Endodermal cell (in vitro differentiated cells): ENCODE measurements around the gene SLC22A31. TPM values are rescaled to one million over a fixed set of nuclear protein-coding genes. Genes with fewer than 3 reads are reported as not detected.

Source experiments
- DNase-seq: peaks from one replicate; pipeline ENCODE4 v3.0.0-alpha.2; 2017
- H3K27ac ChIP-seq: 2 replicates; pipeline ENCODE4 v1.5.1; 2013; ENCODE audit warnings: mild to moderate bottlenecking, low read depth, low read length, moderate library complexity
- H3K27me3 ChIP-seq: 2 replicates; pipeline ENCODE4 v1.6.1; 2013; ENCODE audit warnings: mild to moderate bottlenecking, low read length, moderate library complexity; ENCODE audit not compliant: insufficient read depth, control insufficient read depth, poor library complexity, severe bottlenecking
- H3K36me3 ChIP-seq: 2 replicates; pipeline ENCODE4 v1.7.0; 2013; ENCODE audit warnings: mild to moderate bottlenecking, low read length, moderate library complexity; ENCODE audit not compliant: control insufficient read depth, insufficient read depth
- H3K4me1 ChIP-seq: one replicate; pipeline ENCODE4 v1.7.0; 2013; ENCODE audit warnings: low read length; ENCODE audit not compliant: control insufficient read depth, insufficient read depth
- H3K4me3 ChIP-seq: 2 replicates; pipeline ENCODE4 v1.5.1; 2013; ENCODE audit warnings: mild to moderate bottlenecking, low read length, moderate library complexity
- H3K9ac ChIP-seq: 2 replicates; pipeline ENCODE4 v1.6.1; 2013; ENCODE audit warnings: mild to moderate bottlenecking, low read length, moderate library complexity; ENCODE audit not compliant: poor library complexity, severe bottlenecking; ENCODE audit errors: extremely low read depth
- H3K9me3 ChIP-seq: 2 replicates; pipeline ENCODE4 v1.6.1; 2013; ENCODE audit warnings: mild to moderate bottlenecking, low read length, moderate library complexity; ENCODE audit not compliant: control insufficient read depth
- H3K27ac Mint-ChIP-seq: 2 replicates; pipeline ENCODE4 v1.8.0; 2020; ENCODE audit warnings: mixed read lengths
- H3K27me3 Mint-ChIP-seq: 2 replicates; pipeline ENCODE4 v1.8.0; 2021; ENCODE audit warnings: mild to moderate bottlenecking, mixed read lengths; ENCODE audit not compliant: insufficient read depth
- H3K36me3 Mint-ChIP-seq: 2 replicates; pipeline ENCODE4 v1.8.0; 2020; ENCODE audit warnings: low read depth, mixed read lengths
- H3K4me1 Mint-ChIP-seq: 2 replicates; pipeline ENCODE4 v1.8.0; 2020; ENCODE audit warnings: mixed read lengths
- H3K4me3 Mint-ChIP-seq: 2 replicates; pipeline ENCODE4 v1.8.0; 2020; ENCODE audit warnings: mild to moderate bottlenecking, moderate library complexity, mixed read lengths
- H3K9me3 Mint-ChIP-seq: 2 replicates; pipeline ENCODE4 v1.8.0; 2020; ENCODE audit warnings: mild to moderate bottlenecking, mixed read lengths
- CTCF ChIP-seq: fragments of 200-600 bp; sonication (generic); conservative IDR thresholded peaks from 2 replicates; pipeline ENCODE4 v1.5.0; 2021; ENCODE audit warnings: antibody characterized with exemption, mild to moderate bottlenecking
- WGBS, 2 experiments: methylation state at CpG; one replicate each; pipeline versions ENCODE4 v1.1.5 to v1.1.7; 2013; ENCODE audit warnings: missing lambda C conversion rate in 2 of 2, mixed read lengths in 1 of 2; ENCODE audit not compliant: insufficient coverage in 1 of 2, insufficient read length in 1 of 2; 5-methylcytosine and 5-hydroxymethylcytosine counted together
- total RNA-seq, 2 donors: library from RNA; stranded (reverse); fragmentation: NEBNext Ultra II Directional in 1 of 2; extraction: Animal tissue kit (Norgen Biotek cat#: 25700) in 1 of 2; gene quantifications; 2 replicates in 1 of 2; 3 replicates in 1 of 2; pipeline ENCODE4 v1.2.1, GENCODE V29; 2021

The SLC22A31 gene
- total RNA-seq, 2 donors from 2014 or later: 9.7 to 33.9 TPM

DNA sequence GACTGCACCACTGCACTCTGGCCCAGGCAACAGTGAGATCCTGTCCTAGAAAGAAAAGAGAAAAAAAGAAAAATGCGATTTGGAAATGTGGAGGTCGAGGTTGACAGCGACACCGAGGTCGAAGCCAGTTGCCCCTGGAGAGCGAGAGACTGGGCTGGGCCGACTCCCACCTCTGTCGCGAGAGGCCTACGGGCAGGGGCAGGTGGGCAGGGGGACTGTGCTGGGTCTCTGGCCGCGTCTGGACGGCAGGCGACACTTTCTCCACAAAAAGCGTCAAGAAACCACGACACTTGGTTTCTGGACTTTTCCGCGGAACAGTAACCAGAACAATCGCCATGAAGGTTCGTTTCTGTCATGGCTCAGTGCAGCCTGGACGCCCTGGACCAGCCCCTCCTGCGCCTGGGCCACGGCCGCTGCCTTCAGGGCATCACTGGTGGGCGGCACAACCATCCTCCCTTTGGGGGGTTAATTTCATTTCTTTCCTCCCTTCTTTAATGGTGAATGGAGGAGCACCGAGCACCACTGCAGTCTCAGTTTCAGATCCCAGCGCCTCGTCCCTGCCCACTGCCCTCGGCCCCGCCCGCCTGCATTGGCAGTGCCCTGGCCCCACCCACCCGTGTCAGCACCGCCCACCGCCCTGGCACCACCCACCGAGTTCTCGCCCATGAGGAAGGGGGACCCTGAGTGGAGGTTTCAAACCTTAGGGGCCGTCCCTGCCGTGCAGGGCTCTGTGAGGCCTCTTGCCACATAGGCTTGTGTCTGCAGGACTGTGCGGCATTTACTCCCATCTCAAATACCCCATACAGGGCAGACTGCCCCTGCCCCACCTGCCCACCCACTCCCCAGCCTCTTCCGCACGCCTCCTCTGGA lies 47.3 kb downstream of the SLC22A31 start:
- peaks cover 38% of the 10 kb centered on the region for H3K36me3 Mint-ChIP-seq
- WGBS, 2 experiments: 89 to 93% methylated on average over 35 to 41 of the region's 41 CpGs
- H3K4me1 Mint-ChIP-seq: no peaks in the 10 kb centered on the region
- H3K4me3 Mint-ChIP-seq: no peak overlapping the region
- peaks cover 17% of the 10 kb centered on the region for H3K9me3 Mint-ChIP-seq
- H3K9ac ChIP-seq: no peak overlapping the region
- no peak for DNase-seq
- no peak overlapping the region for H3K4me3 ChIP-seq
- no peak overlapping the region for H3K27ac ChIP-seq
- H3K27me3 ChIP-seq: no peaks in the 10 kb centered on the region
- H3K27ac Mint-ChIP-seq: no peak overlapping the region
- H3K9me3 ChIP-seq: peaks cover 21% of the 10 kb centered on the region
- no peak for TF ChIP-seq CTCF
- H3K4me1 ChIP-seq: no peaks in the 10 kb centered on the region
- H3K36me3 ChIP-seq: peaks cover 27% of the 10 kb centered on the region
- H3K27me3 Mint-ChIP-seq: peaks cover 5% of the 10 kb centered on the region

DNA sequence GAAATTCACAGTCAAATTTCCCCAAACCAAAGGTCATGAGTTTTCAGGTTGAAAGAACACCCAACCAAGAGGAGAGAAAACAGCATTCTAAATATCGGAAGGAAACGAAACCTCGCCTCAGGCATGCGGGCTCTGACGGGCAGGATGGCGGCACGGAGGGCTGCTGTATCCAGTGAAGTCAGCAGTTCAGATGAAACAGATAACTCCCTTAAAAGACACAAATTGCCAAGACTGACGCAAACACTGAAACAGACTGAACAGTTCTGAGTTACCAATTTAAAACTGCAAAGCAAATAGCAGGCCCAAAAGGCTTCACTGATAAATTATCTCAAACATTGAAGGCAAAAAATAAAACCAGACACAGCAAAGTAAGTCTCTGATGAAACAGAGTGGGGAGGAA lies 49.4 kb downstream of the SLC22A31 start:
- peaks cover 32% of the 10 kb centered on the region for H3K9me3 ChIP-seq
- Mint-ChIP-seq H3K4me1 (no peaks in the 10 kb centered on the region), H3K4me3 (no peak overlapping the region), H3K27me3 (peaks cover 1% of the 10 kb centered on the region), H3K36me3 (peaks cover 52% of the 10 kb centered on the region), H3K27ac (no peak overlapping the region), H3K9me3 (peaks cover 28% of the 10 kb centered on the region)
- H3K27me3 ChIP-seq: no peaks in the 10 kb centered on the region
- no peak for TF ChIP-seq CTCF
- H3K4me1 ChIP-seq: no peaks in the 10 kb centered on the region
- H3K9ac ChIP-seq: no peak overlapping the region
- no peak overlapping the region for H3K4me3 ChIP-seq
- 96 to 99% methylated on average over 8 of the region's 8 CpGs for WGBS, 2 experiments
- H3K36me3 ChIP-seq: peaks cover 36% of the 10 kb centered on the region
- no peak overlapping the region for H3K27ac ChIP-seq
- no peak for DNase-seq

DNA sequence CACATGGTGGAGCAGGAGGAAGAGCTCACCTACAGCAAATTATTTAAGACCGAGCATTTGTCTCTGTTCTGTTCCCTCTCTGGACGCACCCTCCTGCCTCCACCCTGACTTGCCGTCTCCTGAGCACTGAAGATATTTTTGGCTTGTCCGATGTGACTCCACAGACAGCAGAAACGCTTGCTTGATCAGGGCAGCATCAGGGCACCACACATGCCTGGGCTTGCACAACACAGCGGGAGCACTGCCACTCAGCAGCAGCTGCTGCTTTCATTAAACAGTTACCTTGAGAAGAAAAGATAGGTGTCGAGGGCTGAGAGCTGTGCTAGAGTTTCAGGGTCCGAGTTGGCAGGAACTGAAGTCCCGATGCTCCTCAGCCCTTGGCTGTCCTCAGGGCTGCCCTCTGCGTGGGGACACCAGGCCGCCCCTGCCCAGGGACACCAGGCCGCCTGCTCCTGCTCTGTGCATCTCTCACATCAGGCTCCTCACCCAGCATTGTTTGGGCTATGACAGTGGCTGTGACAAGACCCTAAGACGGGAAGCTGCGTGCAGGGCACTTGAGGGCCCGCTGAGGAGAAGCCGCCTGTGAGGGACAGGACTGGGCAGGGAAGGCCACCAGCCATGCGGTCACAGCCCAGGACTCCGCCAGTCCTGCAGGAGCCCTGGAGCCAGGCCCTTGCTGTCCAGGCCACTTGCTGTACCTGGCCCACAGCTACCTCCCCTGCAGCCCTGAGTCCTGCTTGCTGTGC lies 50.1 kb downstream of the SLC22A31 start:
- no peak for DNase-seq
- no peaks in the 10 kb centered on the region for H3K27me3 Mint-ChIP-seq
- H3K9me3 ChIP-seq: peaks cover 32% of the 10 kb centered on the region
- no peak overlapping the region for H3K9ac ChIP-seq
- no peaks in the 10 kb centered on the region for H3K4me1 ChIP-seq
- no peak overlapping the region for H3K27ac ChIP-seq
- H3K36me3 Mint-ChIP-seq: peaks cover 55% of the 10 kb centered on the region
- H3K4me3 ChIP-seq: no peak overlapping the region
- H3K27ac Mint-ChIP-seq: no peak overlapping the region
- peaks cover 36% of the 10 kb centered on the region for H3K36me3 ChIP-seq
- H3K4me3 Mint-ChIP-seq: no peak overlapping the region
- H3K4me1 Mint-ChIP-seq: no peaks in the 10 kb centered on the region
- H3K9me3 Mint-ChIP-seq: peaks cover 28% of the 10 kb centered on the region
- no peak for TF ChIP-seq CTCF
- 94 to 99% methylated on average over 15 to 18 of the region's 18 CpGs for WGBS, 2 experiments
- no peaks in the 10 kb centered on the region for H3K27me3 ChIP-seq
